Gastrocnemius medialis (tissue), 4 donors: Measurements from ENCODE around the gene VAMP4.

Experiments
- POLR2A ChIP-seq, 2 donors: fragments of 450-650 bp; IDR thresholded peaks; one replicate each; pipeline ENCODE4 v1.6.1; 2017; ENCODE audit warnings: antibody characterized with exemption in 2 of 2, mild to moderate bottlenecking in 2 of 2, moderate library complexity in 2 of 2
- TF ChIP-seq, protein P1 (sequence below), 5 experiments: fragments of 450-650 bp in 3 of 5; fragments of 200-600 bp in 2 of 5; sonication (generic) in 2 of 5; IDR thresholded peaks in 4 of 5; conservative IDR thresholded peaks in 1 of 5; 1 replicate in 4 of 5; 2 replicates in 1 of 5; pipeline ENCODE4 v1.5.1; 2016 to 2019; ENCODE audit warnings: antibody characterized with exemption in 5 of 5, mild to moderate bottlenecking in 3 of 5, moderate library complexity in 3 of 5

DNA sequence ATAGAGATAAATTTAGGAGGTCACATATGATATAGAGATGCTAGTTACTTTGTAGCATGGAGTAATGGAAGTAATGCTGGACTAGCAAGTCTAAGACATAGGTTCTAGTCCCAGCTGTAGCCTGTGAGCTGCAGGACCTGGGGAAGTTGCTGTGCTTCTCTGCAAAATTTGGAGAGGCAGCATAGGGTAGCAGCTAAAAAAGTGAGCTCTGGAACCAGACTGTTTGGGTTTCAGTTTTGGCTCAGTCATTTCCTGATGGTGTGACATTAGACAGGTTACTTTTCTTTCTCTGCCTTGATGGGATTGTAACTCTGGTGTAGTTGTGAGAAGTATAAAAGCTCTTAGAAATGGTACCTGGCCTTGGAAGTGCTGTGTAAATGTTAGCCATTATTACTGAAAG, 42.9 kb upstream of the VAMP4 start:
- TF ChIP-seq POLR2A (IDR thresholded peaks at IDR 0.05), result no peak
- TF ChIP-seq, protein P1, sequence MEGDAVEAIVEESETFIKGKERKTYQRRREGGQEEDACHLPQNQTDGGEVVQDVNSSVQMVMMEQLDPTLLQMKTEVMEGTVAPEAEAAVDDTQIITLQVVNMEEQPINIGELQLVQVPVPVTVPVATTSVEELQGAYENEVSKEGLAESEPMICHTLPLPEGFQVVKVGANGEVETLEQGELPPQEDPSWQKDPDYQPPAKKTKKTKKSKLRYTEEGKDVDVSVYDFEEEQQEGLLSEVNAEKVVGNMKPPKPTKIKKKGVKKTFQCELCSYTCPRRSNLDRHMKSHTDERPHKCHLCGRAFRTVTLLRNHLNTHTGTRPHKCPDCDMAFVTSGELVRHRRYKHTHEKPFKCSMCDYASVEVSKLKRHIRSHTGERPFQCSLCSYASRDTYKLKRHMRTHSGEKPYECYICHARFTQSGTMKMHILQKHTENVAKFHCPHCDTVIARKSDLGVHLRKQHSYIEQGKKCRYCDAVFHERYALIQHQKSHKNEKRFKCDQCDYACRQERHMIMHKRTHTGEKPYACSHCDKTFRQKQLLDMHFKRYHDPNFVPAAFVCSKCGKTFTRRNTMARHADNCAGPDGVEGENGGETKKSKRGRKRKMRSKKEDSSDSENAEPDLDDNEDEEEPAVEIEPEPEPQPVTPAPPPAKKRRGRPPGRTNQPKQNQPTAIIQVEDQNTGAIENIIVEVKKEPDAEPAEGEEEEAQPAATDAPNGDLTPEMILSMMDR (IDR thresholded peaks at IDR 0.05 in 4 of 5, conservative IDR thresholded peaks at IDR 0.05 in 1 of 5), result no peak
